C4-2B (cell line): ENCODE measurements around the gene CAMKK2.
A peak's percentile ranks its signal among the peaks of the same experiment; 100 is the strongest.

ENCODE experiments used
- H3K27ac ChIP-seq: fragments of 450-650 bp; 2 replicates; pipeline ENCODE4 v1.5.1; 2017
- ZFX ChIP-seq: fragments of 450-650 bp; IDR thresholded peaks from 2 replicates; pipeline ENCODE4 v1.6.1; 2017
- TF ChIP-seq, protein P1 (sequence below): fragments of 450-650 bp; conservative IDR thresholded peaks from 2 replicates; pipeline ENCODE4 v1.5.1; 2017; ENCODE audit warnings: mild to moderate bottlenecking

Gene CAMKK2

DNA sequence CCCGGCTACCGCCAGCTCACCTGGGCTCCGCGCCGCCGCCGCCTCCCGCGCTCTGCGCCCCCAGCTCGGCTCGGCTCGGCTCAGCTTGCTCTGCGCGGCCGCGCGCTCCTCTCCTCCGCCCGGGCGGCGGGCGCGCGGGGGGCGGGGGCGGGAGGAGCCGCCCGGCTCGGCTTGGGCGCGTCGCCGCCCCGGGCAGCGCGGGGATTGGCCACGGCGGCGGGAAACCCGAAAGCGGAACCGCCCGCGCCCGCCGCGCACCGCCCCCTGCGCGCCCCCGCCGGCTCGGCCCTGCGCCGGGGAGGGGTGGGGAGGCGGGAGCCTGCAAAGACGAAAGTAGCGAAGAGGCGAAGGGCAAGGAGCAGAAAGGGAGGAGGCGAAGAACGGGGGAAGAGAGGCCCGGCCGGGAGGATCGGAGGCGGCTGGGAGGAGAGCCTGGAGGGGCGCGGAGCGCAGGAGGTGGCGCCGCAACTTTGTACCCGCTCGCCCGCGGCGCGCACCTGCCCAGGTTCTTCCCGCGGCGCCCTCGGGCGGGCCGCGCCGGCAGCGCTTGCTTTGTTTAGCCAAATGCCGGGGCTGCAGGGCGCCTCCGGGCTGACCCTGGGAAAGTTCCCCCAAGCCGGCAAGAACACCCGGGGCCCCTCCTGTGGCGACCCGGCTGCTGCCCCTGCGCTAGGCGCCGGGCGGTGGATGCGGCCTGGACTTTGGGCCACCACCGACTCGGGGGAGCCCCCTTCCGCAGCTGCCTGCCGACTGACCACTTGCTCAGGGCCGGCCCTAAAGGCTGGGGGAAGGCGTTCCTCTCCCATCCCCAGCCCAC, at the start of gene CAMKK2:
TSS of gene CAMKK2 (minus strand) at position 92 of the 817 bp plus-strand sequence. CDS start 22,183 bp downstream, outside the sequence.
- peak; percentile 45 for TF ChIP-seq ZFX
- TF ChIP-seq, protein P1, sequence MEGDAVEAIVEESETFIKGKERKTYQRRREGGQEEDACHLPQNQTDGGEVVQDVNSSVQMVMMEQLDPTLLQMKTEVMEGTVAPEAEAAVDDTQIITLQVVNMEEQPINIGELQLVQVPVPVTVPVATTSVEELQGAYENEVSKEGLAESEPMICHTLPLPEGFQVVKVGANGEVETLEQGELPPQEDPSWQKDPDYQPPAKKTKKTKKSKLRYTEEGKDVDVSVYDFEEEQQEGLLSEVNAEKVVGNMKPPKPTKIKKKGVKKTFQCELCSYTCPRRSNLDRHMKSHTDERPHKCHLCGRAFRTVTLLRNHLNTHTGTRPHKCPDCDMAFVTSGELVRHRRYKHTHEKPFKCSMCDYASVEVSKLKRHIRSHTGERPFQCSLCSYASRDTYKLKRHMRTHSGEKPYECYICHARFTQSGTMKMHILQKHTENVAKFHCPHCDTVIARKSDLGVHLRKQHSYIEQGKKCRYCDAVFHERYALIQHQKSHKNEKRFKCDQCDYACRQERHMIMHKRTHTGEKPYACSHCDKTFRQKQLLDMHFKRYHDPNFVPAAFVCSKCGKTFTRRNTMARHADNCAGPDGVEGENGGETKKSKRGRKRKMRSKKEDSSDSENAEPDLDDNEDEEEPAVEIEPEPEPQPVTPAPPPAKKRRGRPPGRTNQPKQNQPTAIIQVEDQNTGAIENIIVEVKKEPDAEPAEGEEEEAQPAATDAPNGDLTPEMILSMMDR: no peak; the same call in 1 of the 2 replicates
- peak within 1 kb of the TSS; percentile 98 for H3K27ac ChIP-seq

- TF ChIP-seq, protein P1: no peak
- no peak for TF ChIP-seq ZFX
- no peak overlapping the region for H3K27ac ChIP-seq
Measured at GRCh38 chr12:121345151-121345815, 48.8 kb upstream of the CAMKK2 start.

GRCh38 chr12:121344506-121344905, 48.0 kb upstream of the CAMKK2 start:
- TF ChIP-seq ZFX: no peak
- TF ChIP-seq, protein P1: no peak
- H3K27ac ChIP-seq: no peak overlapping the region

- TF ChIP-seq, protein P1: no peak
- H3K27ac ChIP-seq: peak overlapping the region; percentile 40
Measured at GRCh38 chr12:121337416-121337815, 40.9 kb upstream of the CAMKK2 start.

DNA sequence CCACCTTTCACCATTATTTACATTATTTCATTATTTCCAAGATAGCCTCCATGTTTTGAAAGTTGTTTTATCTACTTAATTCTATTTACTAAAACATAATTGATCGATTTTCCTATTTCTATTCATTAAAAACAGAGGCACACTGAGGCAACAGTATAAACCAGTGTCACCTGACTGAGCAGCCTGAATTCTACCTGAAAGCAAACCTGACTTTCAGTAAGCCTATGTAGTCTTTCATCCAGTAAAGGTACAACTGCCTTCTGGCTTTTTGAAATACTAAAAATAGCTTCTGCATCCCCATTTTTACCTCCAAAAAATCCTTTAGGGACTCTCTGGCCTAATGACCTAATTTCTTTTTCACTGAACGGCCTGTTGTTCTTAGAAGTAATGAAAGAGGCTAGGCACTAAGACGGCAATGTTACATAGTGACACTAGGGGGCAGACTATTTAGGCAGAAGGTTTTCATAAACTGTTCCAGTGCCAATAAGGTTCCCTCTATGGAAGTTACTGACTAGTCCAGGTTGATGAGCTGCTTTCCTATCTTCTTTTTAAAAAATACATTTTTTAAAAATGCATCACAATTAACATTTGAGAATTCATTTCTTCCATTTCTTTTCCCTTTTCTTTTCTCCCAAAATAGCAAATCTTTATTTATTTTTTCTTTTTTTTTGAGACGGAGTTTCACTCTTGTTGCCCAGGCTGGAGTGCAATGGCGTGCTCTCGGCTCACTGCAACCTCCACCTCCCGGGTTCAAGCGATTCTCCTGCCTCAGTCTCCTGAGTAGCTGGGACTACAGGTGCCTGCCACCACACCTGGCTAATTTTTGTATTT, 38.2 kb upstream of the CAMKK2 start:
- no peak for TF ChIP-seq ZFX
- TF ChIP-seq, protein P1: peak; percentile 90
- no peak overlapping the region for H3K27ac ChIP-seq

DNA sequence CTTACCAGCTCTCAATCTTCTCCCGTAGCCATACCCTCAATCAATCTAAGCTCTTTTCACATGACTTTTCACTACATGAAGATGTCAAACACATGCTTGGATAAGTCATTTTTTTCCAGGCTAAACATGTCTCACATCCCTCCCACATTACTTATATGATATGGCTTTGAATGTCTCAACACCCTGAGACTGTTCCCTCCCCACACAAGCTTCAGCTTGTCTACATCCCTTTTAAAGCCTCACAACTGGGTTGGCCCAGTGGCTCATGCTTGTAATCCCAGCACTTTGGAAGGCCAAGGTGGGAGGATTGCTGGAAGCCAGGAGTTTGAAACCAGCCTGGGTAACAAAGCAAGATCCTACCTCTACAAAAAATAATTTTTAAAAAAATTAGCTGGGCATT, 37.2 kb upstream of the CAMKK2 start:
- TF ChIP-seq, protein P1: no peak
- TF ChIP-seq ZFX: no peak
- no peak overlapping the region for H3K27ac ChIP-seq
